Stimulated activated naive CD4-positive, alpha-beta T cell treated with Interleukin-2 at 50 U/mL for 16 hours (primary cell): Measurements from ENCODE around the gene NUP210.

ENCODE experiments used
- DNase-seq: peaks from one replicate; lab custom pipeline; 2025; lab: John Stamatoyannopoulos, UW

The NUP210 gene

GRCh38 chr3:13289771-13290285 lies 130.3 kb downstream of the NUP210 start:
- DNase-seq, result no peak

GRCh38 chr3:13288732-13289718 lies 131.1 kb downstream of the NUP210 start:
- no peak for DNase-seq

- no peak for DNase-seq
Observed at GRCh38 chr3:13287833-13288232, 132.3 kb downstream of the NUP210 start.

GRCh38 chr3:13286873-13287272 lies 133.2 kb downstream of the NUP210 start:
- no peak for DNase-seq

GRCh38 chr3:13285007-13285567 lies 135.0 kb downstream of the NUP210 start:
- no peak for DNase-seq

GRCh38 chr3:13283877-13284264 lies 136.3 kb downstream of the NUP210 start:
- no peak for DNase-seq

- no peak for DNase-seq
Observed at GRCh38 chr3:13282986-13283876, 136.9 kb downstream of the NUP210 start.

GRCh38 chr3:13282358-13282985 lies 137.7 kb downstream of the NUP210 start:
- no peak for DNase-seq

- DNase-seq, result no peak
Observed at GRCh38 chr3:13281507-13282357, 138.4 kb downstream of the NUP210 start.

- no peak for DNase-seq
Observed at GRCh38 chr3:13280811-13281506, 139.2 kb downstream of the NUP210 start.

GRCh38 chr3:13280122-13280790 lies 139.9 kb downstream of the NUP210 start:
- DNase-seq, result no peak

- DNase-seq, result no peak
Observed at GRCh38 chr3:13279532-13279910, 140.6 kb downstream of the NUP210 start.

GRCh38 chr3:13278783-13279531 lies 141.2 kb downstream of the NUP210 start:
- DNase-seq, result no peak

- no peak for DNase-seq
Observed at GRCh38 chr3:13277860-13278531, 142.1 kb downstream of the NUP210 start.

- no peak for DNase-seq
Observed at GRCh38 chr3:13277196-13277813, 142.8 kb downstream of the NUP210 start.

GRCh38 chr3:13276438-13277195 lies 143.5 kb downstream of the NUP210 start:
- DNase-seq, result no peak

- DNase-seq, result no peak
Observed at GRCh38 chr3:13275376-13276005, 144.6 kb downstream of the NUP210 start.
